Prostate gland (tissue), 2 donors: Measurements from ENCODE around the gene GNA12. TPM values are rescaled to one million over a fixed set of nuclear protein-coding genes. Genes with fewer than 3 reads are reported as not detected.

Experiments
- DNase-seq: peaks from one replicate; pipeline ENCODE4 v3.0.0-alpha.2; 2019; ENCODE audit warnings: low spot score
- H3K27ac ChIP-seq, 2 donors: fragments of 200-600 bp; sonication (generic); 2 replicates each; pipeline ENCODE4 v1.5.1; 2017 to 2019
- H3K27me3 ChIP-seq: fragments of 200-600 bp; sonication (generic); replicated peaks from 2 replicates; pipeline ENCODE4 v1.5.1; 2019; ENCODE audit not compliant: insufficient read depth
- H3K36me3 ChIP-seq, 2 donors: fragments of 200-600 bp; sonication (generic); 1 replicate in 1 of 2; 2 replicates in 1 of 2; pipeline versions ENCODE4 v1.5.1 to v1.8.1; 2017 to 2019
- H3K4me1 ChIP-seq: fragments of 200-600 bp; sonication (generic); replicated peaks from 2 replicates; pipeline ENCODE4 v1.5.1; 2019
- H3K4me3 ChIP-seq, 2 donors: fragments of 200-600 bp; sonication (generic); 2 replicates each; pipeline ENCODE4 v1.5.1; 2017 to 2019
- H3K9me3 ChIP-seq: fragments of 200-600 bp; sonication (generic); 2 replicates; pipeline ENCODE4 v1.5.1; 2017
- CTCF ChIP-seq, 4 experiments: fragments of 200-600 bp in 2 of 4; fragments of 450-650 bp in 2 of 4; sonication (generic) in 2 of 4; IDR thresholded peaks; 1 replicate in 3 of 4; 2 replicates in 1 of 4; pipeline ENCODE4 v1.5.1; 2016 to 2019; ENCODE audit warnings: antibody characterized with exemption in 4 of 4, mild to moderate bottlenecking in 2 of 4, moderate library complexity in 2 of 4
- POLR2A ChIP-seq: fragments of 450-650 bp; IDR thresholded peaks from one replicate; pipeline ENCODE4 v1.6.1; 2016; ENCODE audit warnings: antibody characterized with exemption, mild to moderate bottlenecking
- POLR2AphosphoS5 ChIP-seq: sonication (generic); formaldehyde crosslinking; IDR thresholded peaks from one replicate; pipeline ENCODE4 v1.6.1; 2017; ENCODE audit warnings: antibody characterized with exemption
- WGBS: methylation state at CpG from one replicate; pipeline ENCODE4 v1.1.5; 2018; 5-methylcytosine and 5-hydroxymethylcytosine counted together
- intact Hi-C: fragments of 100-400 bp; cut with DNase I; formaldehyde crosslinking; loops from one replicate; pipeline ENCODE4 v1.14.2; 2022
- total RNA-seq, 2 donors: library from RNA; depleted of rRNA; stranded (reverse); fragments of >200 nt; gene quantifications; one replicate each; pipeline ENCODE4 v1.1.0, GENCODE V29; 2016

GNA12 gene
- total RNA-seq, 2 donors from 2014 or later: 22.6 to 102 TPM

DNA sequence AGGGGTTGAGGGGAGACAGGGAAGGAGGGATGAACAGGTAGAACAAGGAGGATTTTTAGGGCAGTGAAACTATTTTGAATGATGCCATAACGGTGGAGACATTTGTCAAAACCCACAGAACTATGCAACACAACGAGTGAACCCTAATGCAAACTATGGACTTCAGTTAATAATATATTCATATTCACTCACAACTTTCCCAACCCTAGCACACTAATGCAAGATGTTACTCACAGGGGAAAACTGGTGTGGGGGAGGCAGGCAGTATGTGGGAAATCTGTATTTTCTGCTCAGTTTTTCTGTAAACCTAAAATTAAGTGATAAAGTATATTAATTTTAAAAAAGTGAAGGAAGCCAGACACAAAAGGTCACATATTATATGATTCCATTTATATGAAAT lies 17.3 kb downstream of the GNA12 start:
- no peak overlapping the region for H3K4me3 ChIP-seq
- intact Hi-C loops: no loop called here
- H3K27ac ChIP-seq: no peak overlapping the region
- H3K4me1 ChIP-seq: no peaks in the 10 kb centered on the region
- no peaks in the 10 kb centered on the region for H3K27me3 ChIP-seq
- H3K36me3 ChIP-seq: no peaks in the 10 kb centered on the region
- H3K9me3 ChIP-seq: no peaks in the 10 kb centered on the region
- 88% methylated on average over 2 of the region's 2 CpGs for WGBS
- no peak for DNase-seq
- no peak for TF ChIP-seq POLR2A
- TF ChIP-seq CTCF (IDR thresholded peaks at IDR 0.05): no peak
- no peak for TF ChIP-seq POLR2AphosphoS5

DNA sequence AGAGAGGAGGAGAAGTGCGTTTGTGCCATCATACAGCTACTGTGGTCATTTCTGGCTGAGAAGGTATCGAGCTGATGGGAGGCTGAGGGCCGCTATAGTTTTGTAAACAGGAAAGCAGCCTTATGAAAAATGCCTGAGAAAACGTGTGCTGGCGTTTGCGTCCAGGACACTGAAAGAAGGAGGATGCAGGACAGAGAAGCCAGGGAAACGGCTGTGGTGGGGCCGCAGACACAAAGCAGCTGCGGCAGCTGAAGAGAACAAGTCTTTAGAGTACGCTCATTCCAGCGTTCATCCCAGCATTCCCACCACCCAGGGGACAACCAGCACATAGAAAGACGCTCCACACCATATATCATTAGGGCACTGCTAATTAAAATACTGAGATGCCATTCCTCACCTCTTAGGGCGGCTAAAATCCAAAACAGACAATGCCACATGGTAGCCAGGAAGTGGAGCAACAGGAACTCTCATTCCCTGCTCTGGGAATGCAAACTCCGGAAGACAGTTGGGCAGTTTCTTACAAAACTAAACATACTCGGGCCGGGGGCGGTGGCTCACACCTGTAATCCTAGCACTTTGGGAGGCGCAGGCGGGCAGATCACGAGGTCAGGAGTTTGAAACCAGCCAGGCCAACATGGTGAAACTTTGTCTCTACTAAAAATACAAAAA lies 18.4 kb downstream of the GNA12 start:
- intact Hi-C loops: no loop called here
- no peak overlapping the region for H3K27ac ChIP-seq

GRCh38 chr7:2824678-2825461 lies 19.2 kb downstream of the GNA12 start:
- 76% methylated on average over 16 of the region's 16 CpGs for WGBS
- TF ChIP-seq CTCF (IDR thresholded peaks at IDR 0.05): no peak
- TF ChIP-seq POLR2AphosphoS5: no peak
- no peak for TF ChIP-seq POLR2A
- Histone ChIP-seq H3K27me3 (no peaks in the 10 kb centered on the region), H3K36me3 (no peaks in the 10 kb centered on the region), H3K4me3 (no peak overlapping the region), H3K9me3 (no peaks in the 10 kb centered on the region), H3K4me1 (no peaks in the 10 kb centered on the region), H3K27ac (no peak overlapping the region)
- DNase-seq: no peak
- intact Hi-C loops: no loop called here

More for the DNA sequence above, 18.4 kb downstream of the GNA12 start:
- H3K27me3 ChIP-seq: no peaks in the 10 kb centered on the region
- H3K4me3 ChIP-seq: no peak overlapping the region
- 80% methylated on average over 20 of the region's 20 CpGs for WGBS
- no peaks in the 10 kb centered on the region for H3K4me1 ChIP-seq
- no peak for DNase-seq
- TF ChIP-seq POLR2AphosphoS5 (no peak), CTCF (IDR thresholded peaks at IDR 0.05) (no peak), POLR2A (no peak)
- no peaks in the 10 kb centered on the region for H3K9me3 ChIP-seq
- no peaks in the 10 kb centered on the region for H3K36me3 ChIP-seq

GRCh38 chr7:2824026-2824677 lies 20.0 kb downstream of the GNA12 start:
- Histone ChIP-seq H3K27me3 (no peaks in the 10 kb centered on the region), H3K4me3 (no peak overlapping the region), H3K27ac (no peak overlapping the region), H3K4me1 (no peaks in the 10 kb centered on the region), H3K9me3 (no peaks in the 10 kb centered on the region), H3K36me3 (no peaks in the 10 kb centered on the region)
- no peak for DNase-seq
- TF ChIP-seq POLR2A (no peak), CTCF (IDR thresholded peaks at IDR 0.05) (no peak), POLR2AphosphoS5 (no peak)
- 80% methylated on average over 15 of the region's 16 CpGs for WGBS
- intact Hi-C loops: no loop called here
